Measurements from ENCODE around the gene UQCRC2.
"Not testable (repeated sequence)": the region's sequence is repeated elsewhere in the genome, so short reads cannot be mapped to it uniquely, and the experiment has no call there.

The UQCRC2 gene

DNA sequence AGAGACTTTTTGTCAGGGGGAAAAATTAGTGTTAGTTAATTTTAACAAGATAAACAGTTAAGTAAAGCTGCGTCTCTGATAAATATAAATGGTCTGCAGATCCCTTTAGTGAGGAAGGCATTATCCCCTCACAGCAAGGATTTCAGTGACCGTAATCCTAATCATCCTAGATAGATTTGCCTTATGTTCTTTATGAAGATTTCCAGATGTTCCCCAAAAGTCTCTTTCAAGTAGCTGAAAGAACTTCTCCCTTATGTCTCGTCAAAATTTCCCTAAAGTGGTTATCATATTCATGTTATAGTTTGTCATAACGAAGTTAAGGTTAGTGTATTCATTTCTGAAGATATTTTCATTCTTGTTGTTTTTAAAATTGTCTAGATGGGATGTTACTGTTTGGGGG is 60.3 kb downstream of the UQCRC2 start:
- no peak for DNase-seq

DNA sequence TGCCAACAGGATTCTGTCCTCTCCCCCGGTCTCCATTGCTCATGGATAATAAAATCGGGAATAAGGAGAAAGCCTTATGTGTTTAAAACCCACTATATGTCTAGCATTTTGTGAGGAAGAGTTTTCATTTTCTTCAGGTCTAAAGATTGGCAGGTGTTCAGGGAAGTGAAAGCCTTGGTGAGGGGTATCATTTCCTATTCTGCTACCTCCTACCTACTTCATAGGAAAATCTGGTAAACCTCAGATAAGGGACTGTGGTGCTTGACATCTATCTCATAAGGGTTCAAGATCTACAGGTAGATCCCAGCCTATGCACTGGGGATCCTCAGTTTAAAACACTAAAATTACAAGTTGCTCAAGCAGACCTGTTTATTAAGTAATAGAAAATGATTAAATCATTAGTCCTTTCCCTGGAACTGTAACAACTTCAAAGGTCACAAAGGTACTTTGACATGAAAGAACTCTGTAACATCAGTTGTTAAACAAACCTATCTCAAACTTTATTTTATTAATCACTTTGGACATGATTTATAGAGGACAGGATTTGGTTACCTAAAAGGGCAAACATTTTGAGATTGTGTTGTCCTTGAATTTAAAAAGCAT is 61.2 kb downstream of the UQCRC2 start:
- DNase-seq: no peak

DNA sequence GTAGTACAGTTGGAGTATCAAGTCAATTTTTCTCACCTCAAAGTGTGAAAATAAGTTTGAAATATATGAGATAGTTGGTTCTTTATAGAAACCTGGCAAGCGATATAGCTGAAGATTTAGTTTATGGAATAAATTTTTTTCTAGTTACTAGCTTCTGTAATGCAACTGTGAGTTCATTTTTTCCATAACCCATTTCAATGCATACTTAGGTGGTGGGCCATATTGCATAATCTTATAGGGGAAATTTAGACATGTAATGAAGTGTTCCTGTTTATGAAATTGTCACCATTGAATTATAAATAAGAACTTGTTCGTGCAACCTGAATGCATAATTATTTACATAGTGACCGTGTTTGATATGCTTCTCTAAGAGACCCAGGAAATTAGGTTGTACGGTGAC is 63.8 kb downstream of the UQCRC2 start:
- no peak for DNase-seq

DNA sequence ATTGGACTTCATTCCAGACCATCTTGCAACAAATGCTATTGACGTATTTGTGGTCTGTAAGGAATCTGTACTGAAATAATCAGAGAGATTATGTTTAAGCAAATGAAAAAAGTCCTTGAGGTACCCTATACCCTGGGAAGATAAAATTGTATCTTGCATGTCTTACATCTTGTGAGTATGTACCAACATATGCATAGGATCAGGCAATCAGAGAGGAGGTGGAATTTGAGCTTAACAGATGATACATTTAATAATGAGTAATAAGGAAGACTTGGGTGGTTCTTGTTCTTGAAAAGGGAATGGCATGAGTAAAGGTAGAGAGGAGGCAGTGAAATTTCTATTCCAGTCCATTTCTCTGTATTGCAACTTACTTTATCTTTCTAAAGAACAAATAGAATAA is 65.4 kb downstream of the UQCRC2 start:
- no peak for DNase-seq

DNA sequence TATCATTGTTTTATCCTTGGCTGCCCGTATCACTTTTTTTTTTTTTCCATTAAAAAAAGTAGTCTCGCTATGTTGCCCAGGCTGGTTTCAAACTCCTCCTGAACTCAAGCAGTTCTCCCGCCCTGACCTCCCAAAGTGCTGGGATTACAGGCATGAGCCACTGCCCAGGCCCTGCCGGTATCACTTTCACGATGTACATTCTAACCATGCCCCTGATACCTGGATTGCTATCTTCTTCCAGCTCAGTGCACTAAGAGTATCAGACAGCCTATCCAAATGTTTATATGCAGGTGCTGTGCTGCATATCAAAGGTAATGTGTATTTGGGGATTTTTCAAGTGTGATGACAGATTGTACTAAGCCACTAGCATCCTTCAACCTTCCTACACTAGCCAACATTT is 69.0 kb downstream of the UQCRC2 start:
- no peak for DNase-seq

DNA sequence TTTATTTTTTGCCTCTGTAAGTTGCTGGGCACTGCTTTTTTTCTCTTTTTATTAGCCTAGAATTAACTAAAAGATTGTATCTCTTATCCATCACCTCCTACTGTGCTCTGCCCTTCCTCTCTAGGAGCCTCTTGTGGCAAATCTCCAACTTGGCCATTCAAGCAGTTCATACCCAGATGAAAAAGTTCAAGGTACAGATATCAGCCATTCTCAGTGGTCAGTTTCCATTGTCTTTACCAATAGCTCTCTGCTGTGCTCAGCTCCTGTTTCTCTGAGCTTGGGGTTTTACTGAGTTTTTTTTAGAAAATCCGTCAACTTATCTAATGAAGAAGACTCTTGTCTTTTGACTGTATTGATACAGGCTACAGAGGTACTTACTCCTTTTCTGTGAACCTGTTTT is 70.3 kb downstream of the UQCRC2 start:
- no peak for DNase-seq

DNA sequence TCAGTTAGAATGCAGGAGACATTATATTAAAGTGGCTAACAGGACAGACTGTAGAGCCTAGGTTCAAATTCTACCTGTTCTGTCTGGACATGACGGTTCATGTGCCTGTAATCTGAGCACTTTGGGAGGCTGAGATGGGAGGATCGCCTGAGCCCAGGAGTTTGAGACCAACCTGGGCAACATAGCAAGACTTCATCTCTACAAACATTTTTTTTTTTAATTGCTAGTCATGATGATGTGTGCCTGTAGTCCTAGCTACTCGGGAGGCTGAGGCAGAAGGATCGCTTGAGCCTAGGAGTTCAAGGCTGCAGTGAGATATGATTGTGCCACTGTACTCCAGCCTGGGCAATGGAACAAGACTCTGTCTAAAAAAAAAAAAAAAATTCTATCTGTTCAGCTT is 71.6 kb downstream of the UQCRC2 start:
- DNase-seq: not testable (repeated sequence)

DNA sequence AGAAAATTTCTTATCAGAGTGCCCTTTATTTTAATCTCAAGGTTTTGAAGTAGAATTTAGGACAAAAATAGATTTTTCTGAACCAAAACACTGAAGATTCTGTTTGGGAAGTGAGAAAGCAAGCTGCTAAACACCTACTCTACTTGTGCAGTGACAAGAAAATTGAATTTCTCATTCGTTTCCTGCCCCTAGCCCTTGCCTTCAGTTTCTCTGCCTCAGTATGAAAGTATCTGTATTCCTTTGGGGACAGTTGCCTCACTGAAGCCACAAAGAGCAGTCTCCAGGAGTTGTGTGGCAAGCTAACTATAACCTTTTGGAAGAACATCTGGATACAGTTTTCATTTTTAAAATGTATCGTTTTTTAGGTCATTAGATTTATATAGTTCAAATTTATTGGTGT is 74.5 kb downstream of the UQCRC2 start:
- DNase-seq: no peak

DNA sequence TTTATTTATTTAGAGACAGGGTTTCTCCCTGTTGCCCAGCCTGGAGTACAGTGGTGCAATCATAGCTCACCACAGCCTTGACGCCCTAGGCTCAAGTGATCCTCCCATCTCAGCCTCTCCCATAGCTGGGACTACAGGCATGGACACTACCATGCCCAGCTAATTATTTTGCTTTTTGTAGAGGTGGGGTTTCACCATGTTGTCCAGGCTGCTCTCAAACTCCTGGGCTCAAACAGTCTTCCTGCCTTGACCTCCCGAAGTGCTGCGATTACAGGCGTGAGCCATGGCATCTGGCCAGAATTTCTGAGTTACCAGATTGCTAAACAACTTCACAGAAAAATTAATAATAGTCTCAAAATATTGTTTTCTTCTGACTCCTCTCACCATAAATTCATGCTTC is 76.5 kb downstream of the UQCRC2 start:
- no peak for DNase-seq

DNA sequence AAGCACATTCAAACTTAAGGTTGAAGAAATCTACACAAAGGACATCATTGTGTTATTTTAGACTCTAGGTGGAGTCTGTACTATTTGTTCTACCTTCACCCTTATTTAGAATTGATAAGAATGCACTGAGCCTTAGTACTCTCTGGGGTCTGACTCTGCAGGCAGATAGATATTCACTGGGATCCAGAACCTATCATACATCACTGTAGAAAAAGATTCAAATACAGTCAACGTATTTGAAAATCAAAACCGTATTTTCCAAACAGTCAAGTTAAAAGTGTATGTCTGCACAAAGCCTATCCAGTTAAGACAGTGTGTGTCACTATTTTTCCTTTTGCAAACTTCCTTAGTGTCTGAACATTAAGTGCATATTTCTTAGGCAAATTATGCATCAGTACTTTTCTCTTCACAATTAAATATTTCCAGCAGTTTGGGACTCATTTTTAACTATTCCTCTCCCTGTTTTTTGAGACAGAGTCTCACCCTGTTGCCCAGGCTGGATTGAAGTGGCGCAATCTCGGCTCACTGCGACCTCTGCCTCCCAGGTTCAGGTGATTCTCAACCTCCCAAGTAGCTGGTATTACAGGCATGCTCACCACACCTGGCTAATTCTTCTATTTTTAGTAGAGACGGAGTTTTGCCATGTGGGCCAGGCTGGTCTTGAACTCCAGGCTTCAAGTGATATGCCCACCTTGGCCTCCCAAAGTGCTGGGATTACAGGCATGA is 77.1 kb downstream of the UQCRC2 start:
- DNase-seq: no peak

DNA sequence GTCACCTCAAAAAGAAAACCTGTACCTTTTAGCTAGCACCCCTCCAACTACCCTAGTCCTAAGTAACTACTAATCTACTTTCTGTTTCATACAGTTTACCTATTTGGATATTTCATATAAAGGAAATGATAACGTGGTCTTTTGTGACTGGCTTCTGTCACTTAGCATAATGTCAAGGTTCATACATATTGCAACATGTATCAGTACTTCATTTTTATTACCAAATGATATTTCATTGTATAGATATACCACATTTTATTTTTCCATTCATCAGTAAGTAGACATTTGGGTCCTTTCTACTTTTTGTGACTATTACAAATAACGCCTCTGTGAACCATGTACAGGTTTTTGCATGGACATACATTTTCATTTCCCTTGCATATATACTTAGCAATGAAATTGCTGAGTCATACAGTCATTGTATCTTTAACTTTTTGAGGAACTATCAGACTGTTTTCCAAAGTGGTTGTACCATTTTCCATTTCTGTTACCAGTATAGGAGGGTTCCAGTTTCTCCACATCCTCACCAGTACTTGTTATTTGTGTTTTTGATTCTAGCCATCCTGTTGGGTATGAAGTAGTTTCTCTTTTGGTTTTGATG is 78.4 kb downstream of the UQCRC2 start:
- DNase-seq: no peak
